ENCODE results near the gene FHIP1A. TPM values are rescaled to one million over a fixed set of nuclear protein-coding genes. Genes with fewer than 3 reads are reported as not detected.

Gene FHIP1A
- under 1 TPM in 1 of 2 experiments, not detected in 1; 0.05 TPM for total RNA-seq

DNA sequence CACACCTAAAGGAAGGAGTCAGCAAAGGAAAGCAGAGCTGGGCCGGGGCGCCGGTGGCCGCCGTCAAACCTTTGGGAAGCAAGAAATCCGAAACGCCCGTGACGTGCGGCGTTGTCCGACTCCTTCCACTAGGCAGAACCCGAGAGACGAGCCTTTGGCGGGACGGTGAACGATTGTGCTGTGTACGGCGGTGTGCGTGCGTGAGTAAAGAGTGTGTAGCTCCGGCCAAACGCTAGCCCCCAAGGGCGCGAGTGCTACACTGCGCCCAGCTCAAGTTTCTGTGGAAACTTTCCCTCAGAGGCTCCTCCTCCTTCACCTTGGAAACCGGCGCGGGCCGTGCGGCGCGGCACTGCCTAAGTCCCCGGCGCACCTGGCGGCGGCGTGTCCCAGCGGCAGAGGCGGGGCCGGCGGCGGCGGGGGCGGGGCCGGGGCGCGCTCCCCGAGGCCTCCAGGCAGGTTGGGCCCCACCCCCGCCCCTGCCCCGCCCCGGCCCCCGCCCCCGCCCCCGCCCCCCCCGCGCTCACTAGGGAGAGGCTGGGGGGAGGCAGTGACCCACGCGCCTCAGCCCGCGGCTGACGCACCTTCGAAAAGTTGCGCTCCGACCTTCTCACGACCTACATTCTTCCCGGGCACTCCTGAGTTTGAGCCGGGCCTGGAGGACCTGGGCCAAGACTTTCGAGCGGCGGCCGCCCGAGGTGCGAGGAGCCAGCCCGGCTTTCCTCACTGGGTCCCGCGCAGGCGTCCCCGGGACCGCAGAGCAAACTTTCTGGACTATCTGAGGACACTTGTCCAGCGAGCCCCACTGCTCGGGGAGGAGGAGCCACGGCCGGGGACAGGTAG lies at the start of gene FHIP1A:
Gene FHIP1A (plus strand): TSS at position 547 of the 840 bp plus-strand sequence. CDS start 157,084 bp downstream, outside the sequence.

Other genes starting within 250 kb of the FHIP1A start
- not detected for gene PRSS48, start 132.0 kb upstream of the FHIP1A start, total RNA-seq
- gene SH3D19, start 83.6 kb upstream of the FHIP1A start, total RNA-seq = not detected